Gastrocnemius medialis (tissue), 4 donors: Measurements from ENCODE around the gene TRIO. TPM values are rescaled to one million over a fixed set of nuclear protein-coding genes. Genes with fewer than 3 reads are reported as not detected.

Source experiments
- ATAC-seq, 2 donors: fragments of 150-250 bp; one replicate each; pipeline ENCODE4 v1.9.1; 2016
- DNase-seq, 2 donors: peaks; one replicate each; pipeline ENCODE4 v3.0.0-alpha.2; 2019
- H3K27ac ChIP-seq, 4 donors: fragments of 200-600 bp; sonication (generic); 1 replicate in 1 of 4; 2 replicates in 3 of 4; pipeline ENCODE4 v1.5.1; 2016 to 2018; ENCODE audit warnings: mild to moderate bottlenecking in 2 of 4, moderate library complexity in 1 of 4
- H3K27me3 ChIP-seq, 3 donors: fragments of 200-600 bp; sonication (generic) in 2 of 3; 1 replicate in 1 of 3; 2 replicates in 2 of 3; pipeline versions ENCODE4 v1.5.1 to v1.6.0; 2016 to 2019; ENCODE audit warnings: mild to moderate bottlenecking in 1 of 3, moderate library complexity in 1 of 3
- H3K36me3 ChIP-seq, 2 donors: fragments of 200-600 bp; sonication (generic) in 1 of 2; one replicate each; pipeline ENCODE4 v1.5.1; 2017 to 2018
- H3K4me1 ChIP-seq, 2 donors: fragments of 200-600 bp; sonication (generic) in 1 of 2; one replicate each; pipeline ENCODE4 v1.5.1; 2016 to 2017; ENCODE audit warnings: mild to moderate bottlenecking in 2 of 2
- H3K4me3 ChIP-seq, 4 donors: fragments of 200-600 bp; sonication (generic) in 3 of 4; 1 replicate in 1 of 4; 2 replicates in 3 of 4; pipeline ENCODE4 v1.5.1; 2016 to 2019; ENCODE audit warnings: mild to moderate bottlenecking in 2 of 4
- H3K9me3 ChIP-seq, 3 donors: fragments of 200-600 bp; sonication (generic) in 2 of 3; 1 replicate in 1 of 3; 2 replicates in 2 of 3; pipeline ENCODE4 v1.5.1; 2016 to 2019
- POLR2A ChIP-seq, 2 donors: fragments of 450-650 bp; IDR thresholded peaks; one replicate each; pipeline ENCODE4 v1.6.1; 2017; ENCODE audit warnings: antibody characterized with exemption in 2 of 2, mild to moderate bottlenecking in 2 of 2, moderate library complexity in 2 of 2
- in situ Hi-C, 4 donors: fragments of 200-750 bp; cut with MboI; loops; one replicate each; pipeline versions ENCODE4 v1.15.0 to v1.8.0; 2017; ENCODE audit warnings: low sequenced_read_pairs in 4 of 4
- intact Hi-C: fragments of 100-400 bp; cut with DNase I; formaldehyde crosslinking; loops from one replicate; pipeline ENCODE4 v1.15.1; 2023; ENCODE audit warnings: low total_unique reads
- total RNA-seq, 4 donors: library from RNA; depleted of rRNA; stranded (reverse); fragments of >200 nt; gene quantifications; one replicate each; pipeline versions ENCODE4 v1.1.0 to v1.2.3, GENCODE V29; 2016
- TF ChIP-seq, protein P1 (sequence below), 5 experiments: fragments of 450-650 bp in 3 of 5; fragments of 200-600 bp in 2 of 5; sonication (generic) in 2 of 5; IDR thresholded peaks in 4 of 5; conservative IDR thresholded peaks in 1 of 5; 1 replicate in 4 of 5; 2 replicates in 1 of 5; pipeline ENCODE4 v1.5.1; 2016 to 2019; ENCODE audit warnings: antibody characterized with exemption in 5 of 5, mild to moderate bottlenecking in 3 of 5, moderate library complexity in 3 of 5

TRIO gene
- total RNA-seq, 4 donors from 2014 or later = 31.5 to 57.5 (median 50.4) TPM

DNA sequence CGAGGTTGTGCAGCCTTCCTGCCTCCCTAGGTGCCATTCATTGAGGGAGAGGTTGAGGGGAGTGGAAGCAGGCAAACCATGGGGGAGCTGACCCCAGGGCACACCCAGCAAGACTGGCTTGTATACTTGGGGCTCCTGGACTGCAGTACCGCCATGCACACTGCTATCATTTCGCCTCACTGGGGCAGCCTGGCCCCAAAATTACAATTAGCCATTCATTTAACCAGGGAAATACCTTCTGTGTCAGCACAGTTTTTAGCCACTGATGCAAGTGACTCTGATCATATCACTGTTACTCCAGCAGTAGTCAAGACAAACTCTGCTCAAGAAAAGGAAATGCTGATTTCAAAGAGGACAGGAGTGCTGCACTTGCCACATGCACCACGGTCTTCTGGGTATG lies 109.7 kb downstream of the TRIO start:
- peaks cover 32 to 54% of the 10 kb centered on the region in 2 donors for H3K4me1 ChIP-seq
- DNase-seq (no peak), ATAC-seq (no peak)
- in situ Hi-C loops = loop anchor here in 2 of 4 donors (10.0 to 25.0 kb wide), 2 partner anchors 108 to 265 kb away; partner anchors contain the start of gene TRIO (in 1 of the 2)
- intact Hi-C loops = no loop called here
- H3K36me3 ChIP-seq = no peaks in the 10 kb centered on the region
- H3K9me3 ChIP-seq = no peaks in the 10 kb centered on the region
- H3K27me3 ChIP-seq = no peaks in the 10 kb centered on the region
- peak overlapping the region in 1 of 4 donors; percentile 66 for H3K27ac ChIP-seq
- H3K4me3 ChIP-seq = no peak overlapping the region
- TF ChIP-seq POLR2A (IDR thresholded peaks at IDR 0.05) = no peak
- TF ChIP-seq, protein P1, sequence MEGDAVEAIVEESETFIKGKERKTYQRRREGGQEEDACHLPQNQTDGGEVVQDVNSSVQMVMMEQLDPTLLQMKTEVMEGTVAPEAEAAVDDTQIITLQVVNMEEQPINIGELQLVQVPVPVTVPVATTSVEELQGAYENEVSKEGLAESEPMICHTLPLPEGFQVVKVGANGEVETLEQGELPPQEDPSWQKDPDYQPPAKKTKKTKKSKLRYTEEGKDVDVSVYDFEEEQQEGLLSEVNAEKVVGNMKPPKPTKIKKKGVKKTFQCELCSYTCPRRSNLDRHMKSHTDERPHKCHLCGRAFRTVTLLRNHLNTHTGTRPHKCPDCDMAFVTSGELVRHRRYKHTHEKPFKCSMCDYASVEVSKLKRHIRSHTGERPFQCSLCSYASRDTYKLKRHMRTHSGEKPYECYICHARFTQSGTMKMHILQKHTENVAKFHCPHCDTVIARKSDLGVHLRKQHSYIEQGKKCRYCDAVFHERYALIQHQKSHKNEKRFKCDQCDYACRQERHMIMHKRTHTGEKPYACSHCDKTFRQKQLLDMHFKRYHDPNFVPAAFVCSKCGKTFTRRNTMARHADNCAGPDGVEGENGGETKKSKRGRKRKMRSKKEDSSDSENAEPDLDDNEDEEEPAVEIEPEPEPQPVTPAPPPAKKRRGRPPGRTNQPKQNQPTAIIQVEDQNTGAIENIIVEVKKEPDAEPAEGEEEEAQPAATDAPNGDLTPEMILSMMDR (IDR thresholded peaks at IDR 0.05 in 4 of 5, conservative IDR thresholded peaks at IDR 0.05 in 1 of 5) = no peak

GRCh38 chr5:14254686-14255085 lies 111.5 kb downstream of the TRIO start:
- DNase-seq (no peak), ATAC-seq (no peak)
- no peak for TF ChIP-seq POLR2A (IDR thresholded peaks at IDR 0.05)
- TF ChIP-seq, protein P1 (IDR thresholded peaks at IDR 0.05 in 4 of 5, conservative IDR thresholded peaks at IDR 0.05 in 1 of 5) = no peak
- intact Hi-C loops (no loop called here), in situ Hi-C loops (loop anchor here in 2 of 4 donors (10.0 to 25.0 kb wide), 2 partner anchors 110 to 267 kb away; partner anchors contain the start of gene TRIO (in 1 of the 2))
- Histone ChIP-seq H3K27ac (peak overlapping the region in 3 of 4 donors; percentile 48 to 55 (median 51)), H3K4me3 (no peak overlapping the region), H3K4me1 (peaks cover 35 to 47% of the 10 kb centered on the region in 2 donors), H3K9me3 (no peaks in the 10 kb centered on the region), H3K36me3 (no peaks in the 10 kb centered on the region), H3K27me3 (no peaks in the 10 kb centered on the region)

DNA sequence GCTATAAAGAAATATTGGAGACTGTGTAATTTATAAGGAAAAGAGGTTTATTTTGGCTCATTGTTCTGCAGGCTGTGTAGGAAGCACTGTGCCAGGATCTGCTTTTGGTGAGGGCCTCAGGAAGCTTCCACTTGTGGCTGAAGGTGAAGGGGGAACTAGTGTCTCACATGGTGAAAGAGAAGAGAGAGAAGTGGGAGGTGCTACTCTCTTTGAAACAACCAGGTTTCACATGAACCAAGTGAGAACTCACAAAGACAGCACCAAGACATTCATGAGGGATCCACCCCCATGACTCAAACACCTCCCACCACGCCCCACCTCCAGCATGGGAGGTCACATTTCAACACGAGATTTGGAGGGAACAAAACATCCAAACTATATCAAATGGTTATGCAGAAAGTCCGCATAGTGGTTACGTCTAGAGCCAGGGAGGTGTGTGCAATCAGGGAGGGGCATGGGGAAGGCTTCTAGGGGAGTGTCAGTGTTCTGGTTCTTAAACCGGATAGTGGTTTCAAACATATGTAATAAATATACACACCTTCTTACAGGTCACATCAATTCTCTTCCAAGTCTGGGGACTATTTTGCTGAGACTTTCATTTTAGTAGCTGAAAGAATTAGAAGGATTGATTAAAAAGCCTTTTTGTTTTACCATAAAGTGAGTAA lies 113.0 kb downstream of the TRIO start:
- intact Hi-C loops = no loop called here
- Histone ChIP-seq H3K9me3 (no peaks in the 10 kb centered on the region), H3K4me3 (no peak overlapping the region), H3K27ac (no peak overlapping the region), H3K4me1 (peaks cover 22 to 41% of the 10 kb centered on the region in 2 donors), H3K27me3 (no peaks in the 10 kb centered on the region), H3K36me3 (no peaks in the 10 kb centered on the region)
- in situ Hi-C loops = loop anchor here in 2 of 4 donors (10.0 to 25.0 kb wide), 2 partner anchors 111 to 269 kb away; partner anchors contain the start of gene TRIO (in 1 of the 2)
- DNase-seq (no peak), ATAC-seq (no peak)
- TF ChIP-seq POLR2A (IDR thresholded peaks at IDR 0.05) = no peak
- TF ChIP-seq, protein P1 (IDR thresholded peaks at IDR 0.05 in 4 of 5, conservative IDR thresholded peaks at IDR 0.05 in 1 of 5) = no peak

DNA sequence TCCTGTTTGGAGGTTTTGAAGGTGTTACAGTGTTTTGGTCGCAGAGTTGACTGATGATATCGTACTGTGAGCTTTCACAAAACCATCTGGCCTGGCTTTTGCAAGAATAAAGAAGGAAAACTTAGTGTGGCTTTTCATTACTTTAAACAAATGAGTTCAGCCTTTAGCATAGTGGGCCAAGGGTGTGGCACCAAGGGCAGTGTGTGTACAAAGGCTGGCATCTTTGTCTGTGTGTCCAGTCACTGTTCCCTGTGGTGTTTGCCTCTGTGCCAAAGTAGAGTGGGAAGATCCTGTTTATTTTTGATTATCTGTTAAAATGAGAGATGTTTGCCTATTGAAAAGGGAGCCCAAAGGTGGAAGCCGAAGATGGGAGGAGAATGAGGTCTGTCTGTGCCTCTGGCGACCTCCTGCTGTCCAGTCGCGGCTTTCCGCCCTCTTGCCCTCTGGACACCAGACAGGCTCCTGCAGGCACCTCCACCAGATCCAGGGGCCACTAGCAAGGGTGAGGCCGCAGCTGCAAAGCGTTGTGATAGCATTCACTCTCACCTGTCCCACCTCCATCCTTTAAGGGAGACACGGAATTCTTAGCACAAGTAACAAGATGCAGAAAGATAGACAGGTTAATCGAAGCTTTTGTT lies 113.7 kb downstream of the TRIO start:
- no peaks in the 10 kb centered on the region for H3K27me3 ChIP-seq
- H3K36me3 ChIP-seq = no peaks in the 10 kb centered on the region
- intact Hi-C loops = no loop called here
- DNase-seq = no peak
- H3K4me3 ChIP-seq = no peak overlapping the region
- ATAC-seq = no peak
- H3K27ac ChIP-seq = no peak overlapping the region
- H3K4me1 ChIP-seq = peaks cover 17 to 42% of the 10 kb centered on the region in 2 donors
- TF ChIP-seq, protein P1 (IDR thresholded peaks at IDR 0.05 in 4 of 5, conservative IDR thresholded peaks at IDR 0.05 in 1 of 5) = no peak
- TF ChIP-seq POLR2A (IDR thresholded peaks at IDR 0.05) = no peak
- H3K9me3 ChIP-seq = no peaks in the 10 kb centered on the region
- in situ Hi-C loops = loop anchor here in 2 of 4 donors (10.0 to 25.0 kb wide), 2 partner anchors 112 to 270 kb away; partner anchors contain the start of gene TRIO (in 1 of the 2)
